Measurements from ENCODE around the gene TMEM266.
A peak's percentile ranks its signal among the peaks of the same experiment; 100 is the strongest.

TMEM266 gene

DNA sequence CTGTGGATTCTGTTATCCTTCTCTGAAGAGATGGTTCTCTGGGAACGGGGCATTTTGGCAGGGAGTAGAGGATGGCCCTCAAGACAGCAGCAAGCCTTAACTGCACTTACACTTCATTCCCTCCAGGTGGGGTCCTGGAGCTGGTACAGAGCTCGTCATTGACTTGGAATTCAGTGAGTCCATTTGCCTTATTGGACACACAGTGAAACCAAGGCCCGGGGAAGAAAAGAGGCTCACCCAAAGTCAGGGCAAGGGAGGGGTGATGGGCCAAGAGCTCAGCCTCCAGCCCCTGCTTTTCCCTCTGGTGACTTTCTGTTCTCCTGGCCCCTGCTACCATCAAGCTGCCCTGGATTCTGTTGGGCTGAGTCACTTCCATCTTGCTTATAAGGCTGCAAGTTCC, 125.9 kb downstream of the TMEM266 start:
- DNase-seq (ENCODE audit: low read depth in 2 of 2): no peak

GRCh38 chr15:76187163-76187562, 127.4 kb downstream of the TMEM266 start:
- DNase-seq (ENCODE audit: low read depth in 2 of 2): no peak

DNA sequence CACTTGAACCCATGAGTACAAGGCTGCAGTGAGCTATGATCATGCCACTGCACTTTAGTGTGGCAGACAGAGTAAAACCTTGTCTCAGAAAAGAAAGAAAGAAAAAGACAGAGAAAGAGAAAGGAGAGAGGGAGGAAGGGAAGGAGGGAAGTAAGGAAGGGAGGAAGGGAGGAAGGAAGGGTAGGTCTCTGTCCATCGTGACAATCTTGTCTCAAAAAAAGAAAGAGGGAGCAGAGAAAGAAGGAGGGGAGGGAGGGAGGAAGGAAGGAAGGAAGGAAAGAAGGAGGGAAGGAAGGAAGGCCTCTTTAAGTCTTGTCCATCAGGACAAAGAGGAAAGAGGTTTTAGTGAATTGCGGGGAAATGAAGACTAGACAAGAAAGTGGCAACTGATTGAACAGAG, 129.3 kb downstream of the TMEM266 start:
- DNase-seq (ENCODE audit: low read depth in 2 of 2): no peak

DNA sequence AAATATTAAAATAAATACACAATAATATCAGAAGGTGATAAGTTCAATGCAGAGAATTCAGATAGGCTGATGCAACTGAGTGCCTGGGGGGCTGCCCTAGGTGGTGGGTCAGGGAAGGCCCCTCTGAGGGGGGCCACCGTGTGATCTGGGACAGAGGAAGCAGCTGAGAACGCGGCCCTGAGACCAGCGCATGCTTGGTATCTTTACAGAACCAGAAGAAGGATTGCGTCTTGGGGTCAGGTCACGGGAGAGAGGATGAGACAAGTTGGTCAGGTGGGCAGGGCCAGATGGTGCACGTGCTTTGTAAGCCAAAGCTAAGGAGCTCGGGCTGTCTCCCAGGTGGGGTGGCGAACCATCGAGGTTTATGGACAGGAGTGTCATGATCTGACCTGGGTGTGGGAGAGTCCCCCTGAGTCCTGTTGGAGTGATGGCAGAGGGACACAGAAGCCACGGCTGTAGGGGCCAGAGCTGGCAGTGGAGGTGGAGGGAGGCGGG, 130.3 kb downstream of the TMEM266 start:
- no peak for DNase-seq (ENCODE audit: low read depth in 2 of 2)

DNA sequence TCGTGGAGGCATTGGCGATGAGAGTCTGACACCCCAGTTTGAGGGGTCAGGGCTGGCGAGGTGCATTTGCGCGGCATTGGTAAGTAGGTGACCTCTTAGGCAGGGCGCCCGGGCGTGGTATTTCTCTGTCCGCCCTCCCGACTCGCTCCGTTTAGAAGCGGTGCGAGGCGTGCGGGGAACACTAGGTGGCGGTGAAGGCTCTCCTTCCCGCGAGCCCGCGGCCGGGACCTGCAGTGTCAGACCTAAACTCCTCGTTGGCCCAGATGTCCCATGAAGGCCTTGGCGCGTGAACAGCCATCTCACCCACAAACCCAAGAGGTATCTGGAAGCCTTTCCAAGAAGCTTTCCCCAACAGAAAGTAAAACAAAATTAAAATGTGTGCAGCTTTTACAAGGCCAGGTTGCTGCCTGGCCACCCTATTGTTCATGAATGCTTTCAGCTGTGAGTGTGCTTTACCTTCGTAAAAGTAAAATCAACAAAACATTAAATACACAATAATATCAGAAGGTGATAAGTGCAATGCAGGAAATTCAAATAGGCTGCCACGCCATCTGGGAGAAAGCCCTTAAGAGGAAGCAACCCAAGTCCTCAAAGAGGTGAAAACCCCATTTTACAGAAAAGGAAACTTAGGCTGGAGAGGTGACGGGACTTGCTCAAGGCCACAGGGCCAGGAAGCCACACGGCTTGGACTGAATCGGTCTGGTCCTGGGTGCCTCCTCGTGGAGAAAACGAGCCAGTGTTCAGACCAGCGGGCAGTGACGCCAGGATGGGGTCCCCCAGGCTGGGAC, 131.2 kb downstream of the TMEM266 start:
- DNase-seq (ENCODE audit: low read depth in 2 of 2): peak; percentile 15 to 33

- no peak for DNase-seq (ENCODE audit: low read depth in 2 of 2)
Observed at GRCh38 chr15:76191539-76192244, 131.9 kb downstream of the TMEM266 start.

DNA sequence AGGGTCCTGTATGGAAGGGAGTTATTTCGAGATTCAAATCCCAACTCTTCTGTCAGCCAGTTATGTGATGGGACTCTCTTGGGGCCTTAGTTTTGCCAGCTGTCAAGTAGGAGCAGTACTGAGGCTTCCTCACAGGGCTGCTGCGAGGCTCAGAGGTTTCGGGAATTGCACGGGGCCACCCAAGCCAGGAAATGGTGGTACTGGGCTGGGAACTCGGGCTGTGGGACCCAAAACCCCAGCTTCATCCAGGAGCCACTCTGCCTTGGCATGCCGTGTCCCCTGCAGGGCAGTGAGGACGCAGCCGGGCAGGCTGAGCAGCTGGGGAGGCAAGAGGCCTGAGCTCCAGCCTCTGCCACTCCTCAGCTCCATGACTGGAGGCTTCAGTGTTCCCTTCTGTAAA, 132.9 kb downstream of the TMEM266 start:
- DNase-seq (ENCODE audit: low read depth in 2 of 2): no peak

DNA sequence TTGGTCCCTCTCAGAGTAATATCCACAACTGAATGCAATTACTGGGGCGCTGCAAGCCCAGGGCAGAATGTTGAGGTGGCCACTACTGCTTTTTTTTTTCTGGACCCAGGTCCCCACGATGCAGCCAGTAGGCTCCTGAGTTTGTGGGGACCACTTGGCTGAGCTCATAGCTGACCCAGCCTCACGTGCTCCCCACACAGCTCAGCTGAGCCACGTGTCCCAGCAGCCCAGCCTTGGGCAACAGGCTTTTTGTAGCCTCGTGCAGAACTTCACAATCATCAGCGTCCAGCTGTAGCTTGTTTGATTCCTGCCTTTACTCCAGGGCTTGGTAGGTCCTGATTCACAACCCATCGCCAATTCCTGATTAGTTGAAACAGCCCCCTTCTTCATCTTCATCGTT, 134.1 kb downstream of the TMEM266 start:
- no peak for DNase-seq (ENCODE audit: low read depth in 2 of 2)

GRCh38 chr15:76195506-76196268, 135.9 kb downstream of the TMEM266 start:
- no peak for DNase-seq (ENCODE audit: low read depth in 2 of 2)

DNA sequence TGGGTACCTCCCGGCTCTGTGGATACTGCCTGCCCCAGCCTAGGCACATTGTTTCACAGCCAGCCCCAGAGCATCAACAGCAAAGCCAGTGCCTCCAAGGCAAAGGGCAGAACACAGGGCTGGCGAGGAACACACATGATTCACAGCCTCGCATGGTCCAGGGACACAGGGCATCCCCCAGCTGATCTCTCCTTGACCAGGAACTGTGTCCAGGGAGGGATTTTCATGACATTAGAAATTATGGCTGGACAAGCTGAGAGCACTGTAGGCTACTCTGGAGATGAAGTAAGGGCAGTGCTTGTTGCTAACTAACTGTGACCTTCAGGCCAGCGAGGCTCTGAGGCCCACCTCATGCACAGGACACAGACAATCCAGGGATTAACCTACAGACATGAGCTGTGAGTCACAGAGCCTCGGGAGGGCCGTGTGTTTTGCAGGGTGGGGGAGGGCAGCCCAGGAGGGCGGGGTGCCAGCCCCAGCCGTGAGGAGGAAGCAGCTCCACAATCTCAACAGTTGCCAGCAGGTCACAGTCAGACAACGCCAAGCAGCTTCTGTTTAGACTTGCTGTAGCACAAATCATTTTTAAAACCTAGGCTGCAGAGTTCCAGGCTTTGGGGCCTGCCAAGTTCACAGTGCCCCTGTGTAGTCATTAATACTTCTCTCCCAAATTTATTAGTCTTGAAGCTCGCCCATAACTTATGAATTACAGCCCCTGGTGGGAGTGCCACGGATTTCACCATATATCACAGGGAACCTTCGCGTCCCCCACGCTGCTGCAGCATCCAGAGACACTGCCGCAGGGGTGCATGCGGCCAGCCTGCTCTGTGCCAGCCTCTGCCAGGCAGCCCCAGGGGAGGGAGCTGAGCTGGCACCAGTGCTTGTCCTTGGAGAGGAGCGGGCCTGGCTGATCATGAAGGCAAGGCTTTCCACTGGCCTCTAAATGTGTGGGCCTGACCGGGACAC, 136.8 kb downstream of the TMEM266 start:
- DNase-seq (ENCODE audit: low read depth in 2 of 2): no peak

DNA sequence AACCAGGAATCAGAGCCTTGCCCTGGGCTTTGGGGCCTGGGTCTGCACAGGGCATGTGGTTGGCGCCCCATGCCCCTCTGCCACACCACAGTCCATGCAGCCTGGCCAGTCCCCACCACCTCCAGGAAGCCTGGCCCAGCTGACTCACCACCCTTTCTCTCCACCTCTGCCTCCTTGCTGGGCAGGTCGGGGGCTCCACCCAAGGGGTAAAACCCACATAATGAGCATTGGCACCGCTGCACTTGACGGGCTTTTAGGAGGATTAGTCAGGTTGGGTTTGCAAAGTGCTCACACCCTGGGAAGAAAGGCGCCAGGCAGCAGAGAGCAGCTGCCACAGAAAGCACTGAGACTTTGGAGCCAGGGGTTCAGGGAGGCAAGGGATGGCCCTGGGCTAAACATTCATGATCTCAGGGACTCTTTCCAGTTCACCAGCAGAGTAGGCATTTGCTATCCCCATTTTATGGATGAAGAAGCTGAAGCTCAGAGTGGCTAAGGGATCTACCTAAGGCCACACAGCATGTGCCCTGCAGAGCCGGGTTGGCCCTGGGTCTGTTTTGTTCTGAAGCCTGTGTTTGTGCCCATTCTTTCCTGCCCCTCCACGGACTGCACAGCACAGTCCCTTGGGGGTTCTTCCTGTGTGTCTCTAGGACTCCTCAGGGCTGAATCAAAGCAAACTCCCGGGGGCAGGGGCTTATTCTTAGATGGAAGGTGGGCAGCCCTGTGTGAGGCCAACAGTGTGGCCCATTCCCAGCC, 138.1 kb downstream of the TMEM266 start:
- no peak for DNase-seq (ENCODE audit: low read depth in 2 of 2)

DNA sequence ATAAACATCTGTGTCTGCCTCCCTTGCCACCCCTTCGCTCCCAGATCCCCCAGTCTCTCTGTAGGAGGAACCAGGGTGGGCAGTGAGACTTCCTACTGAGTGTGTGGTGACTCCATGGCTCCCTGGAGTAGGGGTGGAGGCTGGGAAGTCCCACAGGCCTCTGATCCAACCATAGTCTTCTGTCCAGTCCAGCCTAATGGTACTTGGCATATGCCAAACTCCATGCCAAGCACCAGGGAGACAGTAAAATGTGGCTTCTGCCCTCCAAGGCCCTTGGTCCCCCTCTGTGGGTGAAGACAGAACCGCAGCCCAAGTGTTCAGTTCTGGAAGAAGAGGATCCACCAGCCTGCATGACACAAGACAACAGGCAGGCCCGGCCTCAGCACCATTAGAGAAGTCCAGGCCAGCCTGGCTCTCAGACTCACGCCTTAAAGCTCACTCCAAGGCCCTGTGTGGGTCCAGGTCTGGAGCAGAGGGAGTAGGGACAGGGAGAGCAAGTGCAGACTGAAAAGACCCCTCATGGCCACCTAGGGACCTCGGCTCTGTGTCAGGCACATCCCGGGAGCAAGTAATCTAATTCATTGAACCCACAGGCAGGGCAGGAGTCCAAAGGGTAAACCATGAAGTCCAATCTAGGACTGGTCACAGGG, 138.8 kb downstream of the TMEM266 start:
- no peak for DNase-seq (ENCODE audit: low read depth in 2 of 2)

- DNase-seq (ENCODE audit: low read depth in 2 of 2): no peak
Observed at GRCh38 chr15:76199106-76200082, 139.6 kb downstream of the TMEM266 start.

DNA sequence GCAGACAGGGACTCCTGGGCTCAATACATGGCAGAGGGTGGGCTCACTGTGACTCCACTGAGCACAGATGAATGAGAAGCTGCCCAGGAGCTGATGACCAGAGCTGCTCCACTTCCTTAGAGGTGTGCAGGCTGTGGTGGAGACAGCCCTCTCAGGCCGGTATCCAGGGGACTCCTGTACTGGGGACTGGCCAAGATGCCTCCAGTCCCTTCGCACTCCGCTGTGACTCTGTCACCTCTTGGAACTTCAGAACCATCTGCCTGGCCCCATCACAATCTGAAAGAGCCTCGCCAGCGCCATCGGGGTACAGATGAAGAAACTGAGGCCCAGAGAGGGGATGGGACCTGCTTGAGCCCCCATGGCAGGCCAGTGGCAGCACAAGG, 140.3 kb downstream of the TMEM266 start:
- no peak for DNase-seq (ENCODE audit: low read depth in 2 of 2)

- no peak for DNase-seq (ENCODE audit: low read depth in 2 of 2)
Observed at GRCh38 chr15:76200641-76201105, 140.9 kb downstream of the TMEM266 start.

- no peak for DNase-seq (ENCODE audit: low read depth in 2 of 2)
Observed at GRCh38 chr15:76201536-76202255, 141.9 kb downstream of the TMEM266 start.

DNA sequence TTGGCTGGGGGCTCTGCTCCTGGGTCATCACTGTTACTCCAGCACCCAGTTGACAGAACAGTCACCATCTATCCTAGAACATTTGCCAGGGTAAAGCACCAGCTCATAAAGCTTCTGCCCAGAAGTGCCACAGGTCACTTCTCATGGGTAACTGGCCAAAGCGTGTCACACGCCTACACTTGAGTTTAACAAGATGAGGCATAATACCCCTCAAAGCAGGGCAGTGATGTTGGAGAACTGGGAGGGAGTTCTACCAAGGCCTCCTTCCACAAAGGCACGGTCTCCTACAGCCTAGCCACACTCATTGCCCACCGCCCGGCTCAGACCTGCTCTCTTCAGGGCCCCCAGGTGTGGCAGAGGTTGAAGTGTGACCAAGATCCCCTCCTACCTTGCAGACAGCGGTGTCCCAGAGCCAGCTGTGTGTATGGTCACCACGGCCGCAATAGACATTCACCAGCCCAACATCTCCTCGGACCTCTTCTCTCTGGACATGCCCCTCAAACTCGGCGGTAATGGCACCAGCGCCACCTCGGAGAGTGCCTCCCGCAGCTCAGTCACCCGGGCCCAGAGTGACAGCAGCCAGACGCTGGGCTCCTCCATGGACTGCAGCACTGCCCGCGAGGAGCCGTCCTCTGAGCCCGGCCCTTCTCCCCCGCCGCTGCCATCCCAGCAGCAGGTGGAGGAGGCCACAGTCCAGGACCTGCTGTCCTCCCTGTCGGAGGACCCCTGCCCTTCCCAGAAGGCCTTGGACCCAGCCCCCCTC, 143.7 kb downstream of the TMEM266 start:
- DNase-seq (ENCODE audit: low read depth in 2 of 2): no peak
